GM12874 (cell line): ENCODE results near the gene GNL1.

Experiments
- CTCF ChIP-seq: IDR thresholded peaks from 2 replicates; pipeline ENCODE4 v1.5.1; 2011; ENCODE audit warnings: low read depth, mild to moderate bottlenecking, control low read depth, low read length, moderate library complexity; ENCODE audit not compliant: insufficient read depth

GNL1 gene

GRCh38 chr6:30507849-30508827, 48.2 kb downstream of the GNL1 start:
- no peak for TF ChIP-seq CTCF

- TF ChIP-seq CTCF = no peak
Measured at GRCh38 chr6:30500421-30501355, 55.6 kb downstream of the GNL1 start.

- no peak for TF ChIP-seq CTCF
Measured at GRCh38 chr6:30497714-30498113, 58.6 kb downstream of the GNL1 start.

- no peak for TF ChIP-seq CTCF
Measured at GRCh38 chr6:30495993-30496392, 60.3 kb downstream of the GNL1 start.

GRCh38 chr6:30494291-30494861, 61.9 kb downstream of the GNL1 start:
- TF ChIP-seq CTCF = no peak

- TF ChIP-seq CTCF = peak; percentile 55
Measured at GRCh38 chr6:30493643-30494250, 62.5 kb downstream of the GNL1 start.
